Dermis microvascular lymphatic vessel endothelial cell (primary cell): Measurements from ENCODE around the gene TNIK. TPM values are rescaled to one million over a fixed set of nuclear protein-coding genes. Genes with fewer than 3 reads are reported as not detected.
A peak's percentile ranks its signal among the peaks of the same experiment; 100 is the strongest.

ENCODE experiments used
- DNase-seq, 2 donors: peaks; one replicate each; pipeline versions ENCODE4 v3.0.0 to v3.0.0-alpha.2; 2010; ENCODE audit warnings: low read depth in 2 of 2
- total RNA-seq: library from RNA; depleted of rRNA; stranded (reverse); fragments of >200 nt; gene quantifications from 2 replicates; pipeline ENCODE4 v1.2.1, GENCODE V29; 2014

The TNIK gene
- total RNA-seq, 1 donor from 2014 or later: 18.9 TPM

DNA sequence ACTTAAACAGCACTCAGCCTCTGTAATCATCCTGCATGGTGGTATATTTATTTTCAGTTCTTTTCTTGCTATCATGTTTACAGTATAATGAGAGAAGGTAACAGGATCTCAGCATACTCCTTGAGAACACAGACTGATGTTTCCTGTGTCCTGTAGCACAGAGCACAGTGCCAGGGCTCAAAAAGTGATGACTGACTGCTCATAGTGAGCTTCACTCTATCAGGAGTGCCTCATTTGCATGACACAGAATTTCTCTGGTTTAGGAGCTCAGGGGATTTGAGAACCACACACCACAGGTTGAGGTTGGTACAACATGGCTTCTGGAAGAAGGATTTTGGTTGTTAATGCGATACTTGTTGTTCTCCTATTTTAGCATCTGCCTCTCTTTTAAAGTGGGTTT lies 365.1 kb downstream of the TNIK start:
- DNase-seq: peak in 1 of 2 donors; percentile 36

DNA sequence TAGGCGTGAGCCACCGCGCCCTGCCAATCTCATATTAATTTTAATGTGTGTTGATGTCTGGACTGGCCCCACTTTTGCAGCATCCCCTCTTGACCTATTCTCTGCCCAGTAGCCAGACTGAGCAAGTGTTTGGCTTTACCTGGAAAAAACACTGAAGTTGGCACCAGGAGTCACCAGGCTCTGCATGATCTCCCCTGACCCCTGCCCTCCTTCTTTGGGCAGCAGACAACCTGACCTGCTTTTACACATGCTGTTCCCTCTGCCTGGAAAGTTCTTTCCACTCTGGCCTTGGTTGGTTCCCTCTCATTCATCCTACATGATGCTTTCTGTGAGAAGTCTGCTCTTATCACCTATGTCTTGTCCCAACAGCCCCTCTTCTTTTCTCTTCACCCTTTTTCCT lies 365.8 kb downstream of the TNIK start:
- DNase-seq: no peak

DNA sequence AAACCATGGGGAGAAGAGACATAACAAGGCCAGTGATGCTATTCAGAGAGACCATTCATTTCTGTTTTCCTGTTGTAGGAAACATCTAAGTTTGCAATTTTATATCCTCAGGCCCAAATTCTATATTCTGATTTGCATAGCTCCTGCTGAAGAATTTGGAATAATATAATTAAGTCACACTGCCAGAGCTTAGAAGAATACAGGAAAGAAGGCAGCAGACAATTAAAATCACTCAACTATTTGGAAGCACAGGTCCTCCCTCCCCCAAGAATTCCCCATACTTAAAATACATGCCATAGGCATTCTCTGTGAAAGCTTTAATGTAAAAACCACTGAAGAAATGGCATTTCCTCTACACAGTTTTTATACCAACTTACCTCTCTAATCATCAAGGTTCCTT lies 366.7 kb downstream of the TNIK start:
- DNase-seq: no peak

DNA sequence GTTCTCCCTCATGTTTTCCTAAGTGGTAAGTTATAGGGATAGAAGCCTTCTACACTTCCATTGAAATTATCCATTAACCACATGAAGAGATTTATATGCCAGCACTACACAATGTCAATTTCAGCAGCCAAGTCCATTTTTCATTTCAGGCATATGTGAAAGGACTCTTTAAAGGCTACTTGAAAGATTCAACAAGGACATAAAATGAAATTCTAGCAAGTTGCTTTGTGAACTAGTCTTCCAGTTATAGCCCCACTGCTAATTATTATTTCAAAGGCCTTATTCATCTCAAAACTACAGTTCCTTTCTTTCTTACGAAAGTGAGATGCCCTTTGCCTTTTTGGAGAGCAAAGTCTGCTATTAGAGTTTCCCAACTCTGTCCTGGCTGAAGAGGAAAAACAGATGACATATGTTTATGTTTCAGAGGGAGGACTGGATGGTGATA lies 367.7 kb downstream of the TNIK start:
- DNase-seq: no peak

DNA sequence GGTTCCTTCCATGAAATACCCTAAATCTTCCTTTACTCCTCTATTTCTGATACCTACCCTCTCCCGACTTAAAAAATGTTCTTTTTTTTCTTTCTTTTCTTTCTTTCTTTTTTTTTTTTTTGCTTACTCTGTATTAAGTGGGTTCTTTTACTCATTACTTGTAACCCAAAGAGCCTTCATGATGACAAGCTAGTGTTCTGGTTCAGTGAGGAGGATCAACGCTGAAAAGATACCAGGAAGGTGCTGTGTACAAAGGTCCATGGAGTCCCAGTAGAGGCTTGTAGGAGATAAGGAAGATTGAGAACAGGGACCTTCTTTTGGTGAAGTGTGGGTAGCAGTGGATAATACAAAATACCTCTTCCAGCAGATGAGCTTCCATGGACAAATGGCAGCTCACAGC lies 369.9 kb downstream of the TNIK start:
- DNase-seq: no peak

DNA sequence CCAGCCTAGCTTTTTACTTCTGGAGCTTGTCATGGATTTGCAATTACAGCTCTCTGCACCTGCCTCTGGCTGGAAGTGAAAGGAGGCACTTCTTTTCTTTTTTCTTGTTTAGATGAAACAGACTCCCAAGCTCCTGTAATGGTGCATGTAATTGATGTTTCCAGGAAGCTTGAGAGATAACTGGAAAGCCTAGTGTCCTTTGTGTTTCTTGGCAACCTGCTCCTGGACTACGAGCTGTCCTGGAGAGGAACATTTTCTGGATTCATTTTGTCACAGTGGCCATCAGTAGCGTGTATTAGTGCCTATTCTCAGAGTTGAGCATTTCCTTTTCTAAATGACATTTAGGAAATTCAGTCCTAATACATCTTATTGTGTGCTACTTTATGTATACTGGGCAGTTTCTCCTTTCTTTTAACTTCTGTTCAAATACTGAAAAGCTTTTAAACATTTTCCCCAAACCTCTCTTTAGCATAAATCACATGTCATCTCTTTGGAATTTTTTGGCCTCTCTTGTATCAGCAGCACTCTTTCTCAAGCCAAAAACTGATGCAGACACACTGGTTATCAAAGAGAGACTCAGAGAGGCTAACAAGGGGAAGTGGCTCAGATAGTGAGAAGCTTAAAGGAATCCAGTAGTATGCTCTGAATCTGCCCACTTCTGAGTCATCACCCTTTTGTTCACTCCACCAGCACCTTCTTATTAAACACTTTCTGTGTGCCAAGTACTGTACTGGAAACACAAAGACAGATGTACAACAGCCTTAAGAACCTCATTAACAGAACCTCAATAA lies 371.0 kb downstream of the TNIK start:
- peak in 1 of 2 donors; percentile 72 for DNase-seq

DNA sequence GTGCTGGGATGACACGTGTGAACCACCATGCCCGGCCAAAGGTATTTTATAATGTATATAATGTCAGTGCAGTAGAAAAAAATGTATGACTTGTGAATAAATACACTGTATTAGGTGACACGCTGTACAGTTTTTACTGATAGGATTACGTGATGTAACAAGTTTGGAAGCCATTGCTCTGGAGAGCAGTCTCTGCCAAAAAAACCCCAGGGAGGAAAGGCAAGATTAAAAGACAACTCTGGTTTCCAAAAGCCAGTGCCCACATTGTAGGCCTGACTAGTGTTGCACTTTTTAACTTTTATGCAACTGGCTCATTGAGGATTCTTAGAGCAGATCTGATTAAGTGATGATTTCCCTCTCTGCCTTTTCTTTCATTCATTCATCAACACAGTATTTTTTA lies 371.7 kb downstream of the TNIK start:
- DNase-seq: no peak

DNA sequence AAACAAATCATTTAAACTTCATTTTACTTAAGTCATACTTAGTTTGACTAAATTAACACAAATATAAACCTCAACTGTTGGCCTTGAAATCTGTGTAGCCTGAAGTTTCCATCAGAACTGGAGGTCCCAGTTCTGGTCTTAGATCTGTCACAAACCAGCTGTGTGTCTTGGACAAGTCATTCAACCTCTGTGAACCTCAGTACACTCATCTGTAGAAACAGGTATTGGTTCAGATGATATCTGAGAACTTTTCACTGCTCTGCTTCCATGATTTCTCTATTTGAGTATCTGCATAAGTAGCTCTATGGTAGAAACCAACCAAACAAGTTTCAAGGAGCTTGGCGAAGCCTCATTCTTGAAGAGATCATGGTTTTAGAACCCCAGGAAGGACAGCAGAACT lies 373.3 kb downstream of the TNIK start:
- no peak for DNase-seq

DNA sequence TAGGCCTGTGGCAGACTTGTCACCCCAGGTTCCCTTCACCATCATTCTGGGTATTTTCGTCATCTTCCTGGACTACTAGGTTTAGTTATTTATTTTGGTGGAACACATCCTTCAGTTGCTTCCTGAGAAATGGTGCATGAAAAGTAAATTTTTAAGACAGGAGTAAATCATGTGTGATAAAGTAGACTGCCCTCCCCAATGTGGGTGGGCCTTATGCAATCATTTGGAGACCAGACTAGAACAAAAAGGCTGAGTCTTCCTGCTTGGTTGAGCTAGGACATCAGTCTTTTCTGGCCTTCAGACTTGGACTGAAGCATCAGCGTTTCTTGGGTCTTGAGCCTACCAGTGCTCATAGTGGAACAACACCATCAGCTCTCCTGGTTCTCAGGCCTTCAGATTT lies 382.9 kb downstream of the TNIK start:
- DNase-seq: no peak

DNA sequence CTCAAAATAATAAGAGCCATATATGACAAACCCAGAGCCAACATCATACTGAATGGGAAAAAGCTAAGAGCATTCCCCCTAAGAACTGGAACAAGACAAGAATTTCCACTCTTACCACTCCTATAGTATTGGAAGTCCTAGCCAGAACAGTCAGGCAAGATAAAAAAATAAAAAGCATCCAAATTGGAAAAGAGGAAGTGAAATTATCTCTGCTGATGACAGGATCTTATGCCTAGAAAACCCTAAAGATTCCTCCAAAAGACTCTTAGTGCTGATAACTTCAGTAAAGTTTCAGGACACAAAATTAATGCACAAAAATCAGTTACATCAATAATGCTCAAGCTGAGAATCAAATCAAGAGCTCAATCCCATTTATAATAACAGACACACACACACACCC lies 387.8 kb downstream of the TNIK start:
- DNase-seq: no peak

DNA sequence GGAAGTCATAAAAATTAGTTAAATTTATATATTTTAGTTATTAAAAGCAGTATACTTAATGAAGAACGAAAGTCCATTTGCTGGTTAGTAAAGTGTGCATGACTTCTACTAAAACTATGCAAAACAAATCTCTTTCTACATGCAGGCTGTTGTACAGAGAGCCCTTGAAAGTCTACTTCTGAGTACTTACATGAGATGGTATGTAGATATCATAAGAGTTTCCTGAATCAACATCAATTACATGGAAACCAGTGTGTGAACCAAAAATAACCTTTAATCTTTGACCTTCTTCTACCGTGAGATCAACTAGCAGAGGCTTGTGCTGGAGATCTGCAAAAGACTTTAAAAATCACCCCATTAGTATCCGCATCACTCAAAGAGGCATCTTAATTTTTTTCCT lies 391.5 kb downstream of the TNIK start:
- no peak for DNase-seq

DNA sequence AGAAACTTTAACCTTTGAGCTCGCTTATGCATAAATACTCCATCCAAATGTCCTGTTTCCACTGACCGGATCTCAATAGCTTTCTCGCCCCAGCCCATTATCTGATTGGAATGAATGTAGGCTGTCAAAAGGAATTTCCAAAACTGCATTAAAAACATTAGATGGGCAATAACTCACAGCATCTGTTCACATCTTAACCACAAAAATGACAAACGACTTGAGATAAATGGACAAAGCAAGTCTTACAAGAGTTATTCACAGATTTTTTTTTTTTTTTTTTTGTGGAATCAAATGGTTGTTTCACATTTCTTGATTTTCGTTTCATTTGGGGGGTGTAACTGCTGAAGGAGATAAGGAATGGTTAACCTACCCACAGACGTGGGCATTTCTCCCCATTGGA lies 394.0 kb downstream of the TNIK start:
- DNase-seq: no peak

DNA sequence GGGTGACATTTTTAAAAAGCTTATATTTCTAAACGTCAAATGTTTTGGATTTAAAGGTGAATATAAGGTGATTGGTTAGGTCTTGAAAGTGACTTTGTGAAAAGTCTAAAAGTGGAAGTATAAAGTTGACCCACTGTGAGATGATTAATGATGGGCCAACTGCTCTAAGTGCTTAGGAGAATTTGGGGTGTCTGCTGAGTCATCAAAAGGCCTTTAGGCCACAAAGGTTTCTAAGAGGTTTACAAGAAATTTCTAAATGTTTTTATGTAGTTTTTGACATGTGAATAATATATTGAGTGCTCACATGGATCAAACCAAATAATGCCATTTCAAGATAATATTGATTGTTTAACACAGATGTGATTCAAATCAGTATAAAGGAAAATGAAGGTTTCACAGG lies 394.5 kb downstream of the TNIK start:
- no peak for DNase-seq

DNA sequence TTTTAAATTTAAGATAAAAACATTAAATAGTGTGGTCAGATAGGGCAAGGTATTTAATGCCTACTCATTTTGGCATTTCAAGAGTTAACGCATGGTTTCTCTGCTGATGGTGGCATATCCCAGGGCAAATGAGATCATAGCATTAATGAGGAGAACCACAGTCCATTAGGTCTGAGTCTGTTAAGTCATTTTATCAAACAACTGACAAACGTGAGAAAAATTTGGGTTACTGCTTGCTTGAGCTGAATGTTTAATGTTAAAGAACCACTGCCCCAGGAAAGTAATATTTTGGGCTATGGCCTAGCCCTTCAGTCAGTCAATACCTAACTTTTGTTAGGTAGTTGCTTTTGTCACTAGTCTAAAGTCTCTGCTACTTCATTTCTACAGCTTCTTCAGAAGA lies 395.7 kb downstream of the TNIK start:
- DNase-seq: no peak

DNA sequence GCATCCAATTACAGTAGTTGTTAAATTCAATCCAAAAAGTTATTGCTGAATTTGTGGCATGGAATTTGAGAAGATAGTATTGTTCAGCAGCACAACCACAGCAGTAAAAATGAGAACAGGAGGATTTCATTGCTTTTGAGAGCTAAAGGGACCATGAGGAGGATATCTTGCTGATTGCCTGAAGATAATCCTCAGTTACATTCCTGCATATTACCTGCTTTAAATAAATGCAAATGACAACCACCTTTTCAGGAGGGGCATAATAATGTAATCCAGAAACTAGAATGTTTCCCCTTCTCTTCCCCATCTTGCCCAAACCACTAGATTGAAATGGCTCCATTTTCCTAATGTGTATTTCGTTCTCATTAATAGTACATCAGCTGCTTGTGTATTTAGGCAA lies 398.5 kb downstream of the TNIK start:
- DNase-seq: no peak

DNA sequence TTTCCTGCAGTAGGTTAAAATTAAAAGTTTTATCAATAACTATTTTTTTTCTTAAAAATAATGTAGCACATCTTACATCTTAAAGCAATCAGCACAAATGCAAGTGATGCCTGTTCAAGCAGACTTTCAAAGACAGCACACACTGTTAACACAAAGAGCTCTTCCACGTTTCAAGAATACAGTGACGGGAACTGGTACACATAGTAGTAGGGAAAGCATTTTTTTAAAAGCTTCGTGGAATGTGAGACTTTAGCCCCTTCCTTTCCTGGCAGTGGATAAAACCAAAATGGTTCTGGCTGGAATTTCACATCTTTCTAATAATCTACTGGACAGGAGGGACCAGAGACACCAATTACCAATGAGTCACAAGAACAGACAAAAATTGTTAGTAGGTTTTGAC lies 400.2 kb downstream of the TNIK start:
- DNase-seq: no peak

DNA sequence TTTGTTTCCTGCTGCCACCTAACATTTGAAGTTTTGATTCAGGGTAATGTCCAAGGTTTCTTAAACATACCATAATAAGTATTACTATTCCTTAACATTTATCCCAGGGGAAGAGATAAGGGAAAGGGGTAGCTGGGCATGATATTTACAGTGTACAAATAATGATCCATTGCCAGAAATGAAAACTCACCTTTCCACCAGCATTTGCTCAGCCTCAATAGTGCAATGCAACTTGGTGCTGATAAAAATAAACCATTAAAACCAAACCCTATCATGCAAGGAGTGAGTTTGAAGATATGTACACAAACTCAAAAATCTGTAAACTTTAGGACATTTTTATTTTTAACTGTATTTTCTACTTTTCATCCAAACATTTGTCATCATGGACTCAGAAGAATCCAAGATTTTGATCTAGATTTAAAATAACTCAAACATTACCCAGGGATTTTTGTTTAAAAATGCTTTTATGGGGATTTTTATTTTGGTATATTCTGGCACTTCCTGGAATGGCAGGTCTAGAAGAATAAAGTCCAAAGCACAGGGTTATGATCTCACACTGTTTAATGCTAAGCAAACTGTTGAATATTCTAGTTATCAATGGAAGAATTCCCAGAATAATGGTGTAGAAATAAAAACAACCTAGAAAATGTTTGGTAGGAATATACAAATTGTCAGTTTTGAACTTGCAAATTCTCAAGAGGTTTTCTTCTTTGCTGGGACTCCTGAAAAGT lies 401.2 kb downstream of the TNIK start:
- no peak for DNase-seq

DNA sequence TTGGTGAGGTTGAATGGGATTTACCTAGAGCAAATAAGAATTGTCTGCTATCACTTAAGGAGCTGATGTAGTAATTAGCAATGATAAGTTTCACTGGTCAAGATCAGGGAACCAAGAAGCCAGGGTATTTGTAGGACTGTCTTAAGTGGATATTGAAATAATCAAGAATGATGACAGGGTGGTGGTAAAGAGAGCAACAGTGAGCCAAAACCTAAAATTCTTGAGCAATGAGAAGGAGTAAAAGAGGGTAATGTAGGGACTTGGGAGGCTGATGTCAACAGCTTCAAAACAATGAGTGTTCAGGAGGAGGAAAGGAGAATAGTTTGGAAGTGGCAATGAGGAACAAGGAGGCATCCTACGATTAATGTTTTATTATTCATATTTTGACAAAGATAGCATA lies 402.1 kb downstream of the TNIK start:
- DNase-seq: no peak

DNA sequence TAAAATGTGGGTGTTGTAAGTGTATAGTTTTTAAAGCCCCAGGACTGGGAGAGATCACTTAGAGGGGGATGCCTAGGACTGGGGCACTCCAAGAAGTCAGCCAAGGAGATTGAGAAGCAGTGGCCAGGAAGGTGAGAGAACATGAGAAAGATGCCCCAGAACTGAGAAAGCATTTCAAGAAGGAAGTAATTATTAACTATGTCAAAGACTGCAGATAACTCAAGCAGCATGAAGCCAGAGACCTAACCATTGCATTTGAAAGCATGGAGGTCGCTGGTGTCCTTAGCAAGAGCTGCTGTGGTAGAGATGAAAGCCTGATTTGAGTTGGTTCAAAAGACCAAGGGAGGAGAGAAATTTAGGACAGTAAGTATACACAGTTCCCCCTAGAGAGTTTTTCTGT lies 403.1 kb downstream of the TNIK start:
- DNase-seq: no peak

DNA sequence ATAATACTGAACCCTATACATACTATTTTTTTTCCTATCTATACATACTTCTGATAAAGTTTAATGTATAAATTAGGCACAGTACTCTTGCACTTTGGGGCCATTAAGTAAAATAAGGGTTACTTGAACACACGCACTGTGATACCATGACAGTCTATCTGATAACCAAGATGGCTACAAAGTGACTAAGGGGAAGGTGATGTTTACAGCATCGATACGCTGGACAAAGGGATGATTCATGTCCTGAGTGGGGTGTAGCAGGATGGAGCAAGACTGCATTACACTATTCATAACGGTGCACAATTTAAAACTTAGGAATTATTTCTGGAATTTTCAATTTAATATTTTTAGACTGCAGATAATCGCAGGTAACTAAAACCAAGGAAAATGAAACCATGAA lies 403.7 kb downstream of the TNIK start:
- peak; percentile 30 to 84 for DNase-seq

DNA sequence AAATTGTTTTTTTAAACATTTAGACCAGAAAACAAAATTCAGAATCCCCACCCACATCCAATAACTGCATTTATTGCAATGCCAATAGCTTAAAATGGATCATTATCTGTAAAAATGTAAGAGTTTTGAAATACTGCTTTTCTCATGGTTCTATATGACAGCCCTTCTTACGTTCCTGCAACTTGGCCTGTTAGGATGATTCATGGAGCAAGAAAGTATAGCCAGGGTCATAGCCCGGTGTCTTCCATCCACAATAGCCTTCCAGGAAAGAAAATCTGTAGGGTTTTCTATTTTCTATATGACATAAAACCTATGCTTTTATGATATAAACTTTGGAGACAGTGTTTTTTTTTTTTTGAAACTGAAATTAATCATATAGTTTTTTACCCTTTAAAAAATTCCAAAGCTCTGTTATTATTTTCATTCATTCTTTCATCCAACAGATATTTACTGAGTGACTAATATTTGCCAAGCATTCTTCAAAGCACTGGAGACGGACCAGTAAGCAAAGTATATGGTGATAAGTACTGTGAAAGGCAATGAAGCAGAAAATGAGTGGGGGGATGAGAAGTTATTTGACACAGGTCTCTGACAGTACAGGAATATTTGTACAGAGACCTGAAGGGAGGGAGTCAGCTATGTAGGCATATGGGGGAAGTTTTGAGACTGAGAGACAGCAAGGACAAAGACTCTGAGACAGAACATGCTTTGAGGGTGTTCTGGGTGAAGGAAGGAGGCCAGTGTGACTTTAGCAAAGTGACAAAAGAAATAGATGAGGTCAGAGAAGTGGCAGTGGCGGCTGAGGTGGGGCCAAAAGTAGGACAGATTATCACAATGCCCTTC lies 404.6 kb downstream of the TNIK start:
- DNase-seq: peak in 1 of 2 donors; percentile 20

DNA sequence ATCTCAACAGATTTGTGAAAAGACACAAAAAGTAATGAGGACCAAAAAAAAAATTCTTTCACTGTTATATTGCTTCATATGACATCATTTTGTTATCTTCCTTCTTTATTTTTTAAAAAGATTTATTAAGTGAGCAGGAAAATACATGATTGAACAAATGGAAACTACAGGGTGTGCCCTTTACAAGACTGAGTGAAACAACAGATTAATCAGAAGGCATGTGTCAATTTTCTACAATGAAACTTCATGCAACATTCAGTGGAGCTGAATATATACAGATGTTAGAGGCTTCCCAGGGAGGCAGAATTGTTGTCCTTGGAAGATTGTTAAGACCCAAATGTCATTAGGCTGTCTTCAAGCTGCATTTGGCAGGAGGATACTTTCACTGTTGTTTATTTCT lies 405.3 kb downstream of the TNIK start:
- no peak for DNase-seq
